MCF 10A (cell line): ENCODE results near the gene MAT2A. TPM values are rescaled to one million over a fixed set of nuclear protein-coding genes. Genes with fewer than 3 reads are reported as not detected.

Experiments used
- BruUV-seq: library from RNA; stranded (reverse); fragments of 400-500 nt; replicated peaks from 2 replicates; lab custom pipeline; 2021; lab: Mats Ljungman, UMichigan
- CTCF ChIA-PET: fragments of 300-600 bp; sonication (Branson Sonifier 250); formaldehyde crosslinking; extraction: SDS; loops from one replicate; lab custom pipeline; 2021; ENCODE audit warnings: antibody characterized with exemption, inconsistent platforms; lab: Yijun Ruan, JAX
- POLR2A ChIA-PET: fragments of 300-600, 350-650 bp; sonication (Branson Sonifier 250); formaldehyde crosslinking; extraction: SDS; loops from one replicate; lab custom pipeline; 2020; ENCODE audit warnings: antibody characterized with exemption, inconsistent platforms; lab: Yijun Ruan, JAX
- DNase-seq: peaks from one replicate; pipeline ENCODE4 v3.0.0-alpha.2; 2018; ENCODE audit not compliant: unreplicated experiment
- H3K27ac Mint-ChIP-seq: one replicate; pipeline ENCODE4 v1.8.0; 2022; ENCODE audit warnings: mild to moderate bottlenecking, low read depth, mixed read lengths; ENCODE audit not compliant: unreplicated experiment
- H3K27me3 Mint-ChIP-seq: one replicate; pipeline ENCODE4 v1.8.0; 2022; ENCODE audit warnings: mixed read lengths; ENCODE audit not compliant: insufficient read depth, unreplicated experiment
- H3K36me3 Mint-ChIP-seq: one replicate; pipeline ENCODE4 v1.8.0; 2022; ENCODE audit warnings: mild to moderate bottlenecking, moderate library complexity, mixed read lengths; ENCODE audit not compliant: insufficient read depth, unreplicated experiment
- H3K4me1 Mint-ChIP-seq: one replicate; pipeline ENCODE4 v1.8.0; 2022; ENCODE audit warnings: mixed read lengths; ENCODE audit not compliant: insufficient read depth, unreplicated experiment
- H3K4me3 Mint-ChIP-seq: one replicate; pipeline ENCODE4 v1.8.0; 2022; ENCODE audit warnings: mild to moderate bottlenecking, moderate library complexity, mixed read lengths; ENCODE audit not compliant: unreplicated experiment
- H3K9me3 Mint-ChIP-seq: one replicate; pipeline ENCODE4 v1.8.0; 2022; ENCODE audit warnings: mixed read lengths; ENCODE audit not compliant: unreplicated experiment
- CTCF ChIP-seq: fragments of 200-600 bp; IDR thresholded peaks from one replicate; pipeline ENCODE4 v1.8.0; 2022; ENCODE audit warnings: antibody characterized with exemption, mild to moderate bottlenecking; ENCODE audit not compliant: unreplicated experiment
- intact Hi-C: fragments of 100-400 bp; cut with micrococcal nuclease; formaldehyde crosslinking; loops from 2 replicates; pipeline ENCODE4 v1.14.1; 2022
- total RNA-seq: library from RNA; stranded (reverse); gene quantifications from 2 replicates; pipeline ENCODE4 v1.2.3, GENCODE V29; 2022

The MAT2A gene
- total RNA-seq, 1 experiment from 2014 or later = 366 TPM

- Mint-ChIP-seq H3K36me3 (no peaks in the 10 kb centered on the region), H3K27ac (no peak overlapping the region), H3K4me3 (no peak overlapping the region), H3K4me1 (no peaks in the 10 kb centered on the region), H3K27me3 (no peaks in the 10 kb centered on the region), H3K9me3 (no peaks in the 10 kb centered on the region)
- POLR2A ChIA-PET = interaction anchor here (0.8 to 2.9 kb wide), 4 partner anchors 10 to 20 kb away, joined by 3 to 17 read pairs (median 8); partner anchors contain the start of gene MAT2A
- no TSS peak for BruUV-seq
- DNase-seq = no peak
- intact Hi-C loops = no loop called here
- no peak for TF ChIP-seq CTCF
- CTCF ChIA-PET = no interaction called here
Measured at GRCh38 chr2:85524336-85524908, 14.5 kb upstream of the MAT2A start.

GRCh38 chr2:85525029-85525428 lies 13.9 kb upstream of the MAT2A start:
- BruUV-seq = no TSS peak
- intact Hi-C loops = no loop called here
- ChIA-PET CTCF (no interaction called here), POLR2A (interaction anchor here (2.6 to 2.9 kb wide), 2 partner anchors 13 to 21 kb away, joined by 10 to 17 read pairs; partner anchors contain the start of gene MAT2A)
- Mint-ChIP-seq H3K27me3 (no peaks in the 10 kb centered on the region), H3K36me3 (no peaks in the 10 kb centered on the region), H3K4me3 (no peak overlapping the region), H3K4me1 (no peaks in the 10 kb centered on the region), H3K9me3 (no peaks in the 10 kb centered on the region), H3K27ac (no peak overlapping the region)
- no peak for DNase-seq
- no peak for TF ChIP-seq CTCF

- no peaks in the 10 kb centered on the region for H3K9me3 Mint-ChIP-seq
- DNase-seq = no peak
- BruUV-seq = no TSS peak
- intact Hi-C loops = no loop called here
- POLR2A ChIA-PET = interaction anchor here (1.0 kb wide), 1 partner anchor 13 kb away, joined by 3 read pairs; the partner anchor contains the start of gene MAT2A
- CTCF ChIA-PET = no interaction called here
- no peak overlapping the region for H3K27ac Mint-ChIP-seq
- no peak overlapping the region for H3K4me3 Mint-ChIP-seq
- TF ChIP-seq CTCF = no peak
- H3K27me3 Mint-ChIP-seq = no peaks in the 10 kb centered on the region
- no peaks in the 10 kb centered on the region for H3K4me1 Mint-ChIP-seq
- H3K36me3 Mint-ChIP-seq = no peaks in the 10 kb centered on the region
Measured at GRCh38 chr2:85525567-85525966, 13.4 kb upstream of the MAT2A start.

- Mint-ChIP-seq H3K9me3 (no peaks in the 10 kb centered on the region), H3K4me3 (no peak overlapping the region), H3K36me3 (no peaks in the 10 kb centered on the region), H3K27me3 (no peaks in the 10 kb centered on the region), H3K27ac (no peak overlapping the region), H3K4me1 (no peaks in the 10 kb centered on the region)
- BruUV-seq = no TSS peak
- TF ChIP-seq CTCF = no peak
- ChIA-PET POLR2A (interaction anchor here (2.9 kb wide), 1 partner anchor 11 kb away, joined by 9 read pairs; the partner anchor contains the start of gene MAT2A), CTCF (no interaction called here)
- intact Hi-C loops = no loop called here
- no peak for DNase-seq
Measured at GRCh38 chr2:85527787-85528186, 11.2 kb upstream of the MAT2A start.
